NOMO-1 (cell line): Measurements from ENCODE around the gene TMEM178B.
"Not testable (repeated sequence)": the region's sequence is repeated elsewhere in the genome, so short reads cannot be mapped to it uniquely, and the experiment has no call there.

Experiments
- DNase-seq, 2 experiments: peaks; one replicate each; lab custom pipeline; 2025; ENCODE audit not compliant: unreplicated experiment in 2 of 2; lab: John Stamatoyannopoulos, UW

TMEM178B gene

GRCh38 chr7:141374425-141374824, 300.6 kb downstream of the TMEM178B start:
- DNase-seq: no peak

DNA sequence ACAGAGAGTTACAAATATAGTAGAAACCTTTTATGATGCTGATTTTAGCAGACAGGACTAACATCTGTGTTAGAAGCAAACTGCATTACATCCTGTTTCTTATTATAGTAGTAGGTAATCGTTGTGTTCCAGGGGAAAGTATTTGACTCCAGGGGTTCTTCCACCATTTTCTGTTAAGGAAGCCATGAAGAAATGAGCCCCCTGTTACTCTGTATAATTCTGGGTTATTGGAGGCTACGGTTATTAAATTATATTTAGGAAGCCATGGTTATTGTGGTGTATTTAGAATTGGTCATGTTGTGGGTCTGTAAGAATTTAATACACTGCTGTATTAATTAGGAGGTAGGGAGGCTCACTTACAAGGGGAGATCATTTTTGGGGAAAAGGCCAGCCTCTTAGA, 301.6 kb downstream of the TMEM178B start:
- DNase-seq: no peak

GRCh38 chr7:141377906-141378305, 304.0 kb downstream of the TMEM178B start:
- no peak for DNase-seq

GRCh38 chr7:141378405-141378804, 304.5 kb downstream of the TMEM178B start:
- DNase-seq: no peak

DNA sequence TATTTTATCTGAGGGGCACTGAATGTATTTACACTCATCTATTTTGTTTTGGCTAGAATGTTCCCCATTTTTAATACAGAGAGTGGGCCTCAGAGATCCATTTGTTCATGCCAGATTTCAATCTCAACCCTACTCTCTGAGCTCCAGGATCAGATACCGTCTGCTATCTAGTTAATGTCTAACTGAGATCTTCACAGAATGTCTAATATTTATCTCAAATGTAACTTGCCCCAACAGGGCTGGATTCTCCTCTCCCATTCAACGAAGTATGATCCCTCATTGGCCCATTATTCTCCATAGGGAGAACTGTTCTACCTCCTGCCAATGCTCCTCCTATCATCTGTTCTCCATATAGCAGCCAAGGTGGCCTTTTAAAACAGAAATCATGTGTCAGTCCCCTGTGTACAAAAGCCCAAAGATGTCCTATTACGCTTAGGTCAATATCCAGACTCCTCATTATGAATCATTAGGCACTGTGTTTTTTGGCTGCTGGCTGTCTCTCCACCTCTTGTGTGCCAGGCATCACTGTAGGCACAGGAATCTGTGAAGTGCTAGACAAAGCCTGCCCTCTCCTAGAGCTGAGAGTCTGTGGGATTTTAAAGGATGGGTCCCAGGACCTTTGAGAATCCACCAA, 308.0 kb downstream of the TMEM178B start:
- DNase-seq: no peak

GRCh38 chr7:141383356-141383755, 309.5 kb downstream of the TMEM178B start:
- DNase-seq: not testable (repeated sequence)

- DNase-seq: no peak
These were observed 313.0 kb downstream of the TMEM178B start for GRCh38 chr7:141386881-141387280.

- DNase-seq: no peak
These were observed 313.8 kb downstream of the TMEM178B start for GRCh38 chr7:141387521-141388217.

- DNase-seq: no peak
These were observed 315.4 kb downstream of the TMEM178B start for GRCh38 chr7:141389140-141389796.

DNA sequence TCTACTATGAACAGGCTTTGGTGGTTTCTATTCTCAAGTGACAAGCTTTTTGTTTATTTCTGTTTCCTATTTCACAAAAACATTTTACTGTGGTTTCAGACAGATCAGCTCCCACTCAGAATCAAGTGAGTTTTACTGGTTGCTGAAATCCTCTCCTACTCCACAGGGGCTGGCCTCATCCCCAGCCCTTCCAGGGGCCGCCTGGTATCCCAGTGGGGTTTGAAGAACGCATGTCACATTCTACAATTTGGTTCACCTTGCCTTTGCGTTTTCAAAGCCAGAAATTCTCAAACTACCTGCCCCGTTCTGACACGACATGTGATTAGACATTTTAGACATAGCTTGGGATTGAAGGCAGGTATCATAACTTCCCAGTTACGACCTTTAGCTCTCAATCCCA, 316.5 kb downstream of the TMEM178B start:
- no peak for DNase-seq

- no peak for DNase-seq
These were observed 319.2 kb downstream of the TMEM178B start for GRCh38 chr7:141393056-141393455.

DNA sequence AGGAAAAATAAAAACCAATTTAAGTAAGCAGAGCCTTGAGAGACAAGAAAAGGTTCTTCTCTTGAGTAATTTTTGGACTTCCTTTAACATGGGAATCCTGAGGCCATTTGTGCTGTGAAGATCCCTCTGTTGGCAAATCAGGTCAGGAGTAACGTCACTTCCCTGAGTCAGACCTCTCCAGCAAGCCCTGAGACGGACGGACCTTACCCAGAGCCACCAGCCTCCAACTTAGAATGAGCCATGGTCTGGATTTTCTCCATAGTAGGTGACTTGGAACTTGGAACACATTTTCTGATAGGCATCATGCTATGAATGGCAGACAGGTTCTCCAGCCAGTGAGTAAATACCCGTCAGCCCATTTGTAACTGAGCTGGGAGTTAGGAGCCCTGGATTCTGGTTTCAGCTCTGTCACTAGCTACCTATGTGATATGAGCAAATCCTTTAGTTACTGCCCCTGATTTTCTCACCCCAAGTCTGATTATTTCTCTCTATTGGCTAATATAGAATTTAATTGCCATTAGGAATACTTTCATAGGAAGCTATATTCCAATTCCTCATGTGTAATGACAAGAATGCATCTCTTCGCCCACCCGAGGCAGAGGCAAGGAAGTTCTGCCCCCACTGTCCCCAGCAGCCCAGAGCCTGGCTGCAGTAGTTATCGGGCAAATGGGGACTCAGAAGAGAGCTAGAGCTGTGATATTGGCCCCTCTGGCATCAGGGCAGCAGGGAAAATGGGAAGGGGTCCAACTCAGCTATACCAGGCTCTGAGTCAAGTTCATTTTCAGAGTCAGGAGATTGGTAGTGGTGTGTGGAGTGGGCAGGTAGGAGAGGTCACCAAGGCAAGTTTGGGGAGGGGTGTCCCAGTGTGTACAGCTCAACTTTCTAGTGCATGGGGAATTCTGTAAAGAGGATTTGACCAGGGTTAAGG, 323.6 kb downstream of the TMEM178B start:
- DNase-seq: no peak

GRCh38 chr7:141400356-141400755, 326.5 kb downstream of the TMEM178B start:
- no peak for DNase-seq

DNA sequence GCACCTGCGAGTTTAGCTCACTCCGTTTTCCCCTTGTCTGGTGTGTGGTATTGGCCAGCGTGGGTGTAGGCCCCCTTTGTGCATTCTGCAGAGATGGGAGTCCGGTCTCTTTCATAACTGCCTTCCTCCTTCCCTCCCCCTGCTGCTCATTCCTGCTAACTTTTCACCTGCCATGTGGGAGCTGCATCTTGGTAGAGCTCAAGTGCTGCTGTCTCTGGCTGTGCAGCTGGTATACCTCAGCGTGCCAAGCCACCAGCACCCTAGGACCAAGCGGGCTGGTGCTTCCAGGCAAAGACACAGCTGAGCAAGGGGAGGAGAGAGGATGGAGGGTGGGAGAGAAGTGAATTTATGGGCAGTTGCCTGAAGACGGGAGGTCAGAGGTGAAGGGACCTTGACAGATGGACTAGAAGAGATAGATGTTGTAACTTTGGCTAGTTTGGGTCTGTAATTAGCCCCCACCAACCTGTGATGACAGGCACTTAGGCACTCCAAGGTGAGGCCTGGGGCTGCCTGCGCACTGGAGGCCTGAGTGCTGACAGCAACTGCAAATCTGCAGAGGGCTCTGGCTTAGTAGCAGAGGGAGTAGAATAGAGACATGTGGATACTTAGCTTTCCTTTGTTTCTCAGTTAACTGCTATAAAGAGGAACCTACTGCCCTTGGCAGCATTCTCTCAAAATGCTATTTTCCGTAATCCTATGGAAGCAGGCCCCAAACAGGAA, 328.6 kb downstream of the TMEM178B start:
- DNase-seq: no peak

DNA sequence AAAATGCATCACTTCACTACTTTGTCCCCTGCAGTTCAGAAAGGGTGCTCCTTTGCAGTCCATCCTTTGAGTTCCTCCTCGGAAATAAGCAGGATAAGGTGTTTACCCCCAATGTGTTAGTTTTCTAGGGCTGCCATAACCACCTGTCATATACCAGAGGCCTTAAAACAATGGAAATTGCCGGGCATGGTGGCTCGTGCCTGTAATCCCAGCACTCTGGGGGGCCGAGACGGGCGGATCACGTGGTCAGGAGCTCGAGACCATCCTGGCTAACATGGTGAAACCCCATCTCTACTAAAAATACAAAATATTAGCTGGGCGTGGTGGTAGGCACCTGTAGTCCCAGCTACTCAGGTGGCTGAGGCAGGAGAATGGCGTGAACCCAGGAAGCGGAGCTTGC, 330.0 kb downstream of the TMEM178B start:
- DNase-seq: not testable (repeated sequence)

GRCh38 chr7:141406347-141406746, 332.5 kb downstream of the TMEM178B start:
- DNase-seq: no peak

DNA sequence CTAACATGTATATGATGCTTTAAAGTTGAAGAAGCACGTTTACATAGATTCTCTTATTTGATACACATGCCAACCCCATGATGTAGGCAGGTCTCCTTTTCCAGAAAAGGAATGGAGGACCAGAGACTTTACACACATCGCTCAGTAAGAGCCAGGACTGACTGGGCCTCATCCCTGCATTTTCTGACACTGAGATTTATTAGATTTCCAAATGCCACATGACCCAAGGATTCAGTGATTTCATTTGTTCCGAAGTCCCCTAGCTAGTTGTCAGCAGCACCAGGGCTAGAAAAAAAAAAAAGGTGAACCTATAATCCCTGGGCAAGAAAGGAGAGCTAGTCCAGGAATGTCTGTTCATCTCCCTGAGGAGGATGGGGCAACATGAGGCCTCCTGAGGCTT, 334.0 kb downstream of the TMEM178B start:
- DNase-seq: no peak

GRCh38 chr7:141408440-141408839, 334.6 kb downstream of the TMEM178B start:
- no peak for DNase-seq

- no peak for DNase-seq
These were observed 335.4 kb downstream of the TMEM178B start for GRCh38 chr7:141409219-141409618.

DNA sequence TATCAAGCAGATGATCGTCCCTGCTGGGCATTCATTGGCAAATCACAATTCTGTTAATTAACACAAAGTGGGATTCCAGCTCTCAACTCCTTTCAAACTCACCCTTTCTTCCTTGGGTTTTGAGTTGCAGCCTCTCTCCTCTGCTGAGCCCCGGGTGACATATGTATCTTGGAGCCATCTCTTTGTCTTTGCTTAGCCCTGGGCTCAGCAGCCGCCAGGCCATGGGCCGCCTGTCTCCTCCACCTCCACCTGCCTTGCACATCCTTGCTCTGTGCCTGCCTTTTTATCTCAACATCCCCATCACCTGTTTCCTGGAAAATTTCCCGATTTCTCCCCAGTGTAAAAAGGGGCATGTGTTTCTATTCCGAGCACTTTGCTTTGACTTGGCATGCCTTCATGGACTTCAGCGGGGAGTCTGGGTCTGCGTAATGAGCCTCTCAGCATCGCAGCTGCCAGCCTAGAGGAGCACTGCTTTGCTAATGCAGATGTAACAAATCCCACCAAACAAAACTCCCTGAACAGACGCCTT, 336.0 kb downstream of the TMEM178B start:
- no peak for DNase-seq
